GM12865 (cell line): ENCODE measurements around the gene FZD2.

ENCODE experiments used
- DNase-seq: peaks from one replicate; pipeline ENCODE4 v3.0.0; 2010; ENCODE audit warnings: low read depth
- H3K4me3 ChIP-seq: 2 replicates; pipeline ENCODE4 v1.5.1; 2011; ENCODE audit warnings: mild to moderate bottlenecking, low read depth, low read length, control low read depth
- CTCF ChIP-seq: IDR thresholded peaks from 2 replicates; pipeline ENCODE4 v1.5.1; 2011; ENCODE audit warnings: low read length, control low read depth, low read depth, inconsistent platforms; ENCODE audit not compliant: insufficient read depth; ENCODE audit errors: missing control alignments

FZD2 gene

GRCh38 chr17:44547625-44548267 is 9.5 kb upstream of the FZD2 start:
- H3K4me3 ChIP-seq = no peak overlapping the region
- TF ChIP-seq CTCF = no peak

DNA sequence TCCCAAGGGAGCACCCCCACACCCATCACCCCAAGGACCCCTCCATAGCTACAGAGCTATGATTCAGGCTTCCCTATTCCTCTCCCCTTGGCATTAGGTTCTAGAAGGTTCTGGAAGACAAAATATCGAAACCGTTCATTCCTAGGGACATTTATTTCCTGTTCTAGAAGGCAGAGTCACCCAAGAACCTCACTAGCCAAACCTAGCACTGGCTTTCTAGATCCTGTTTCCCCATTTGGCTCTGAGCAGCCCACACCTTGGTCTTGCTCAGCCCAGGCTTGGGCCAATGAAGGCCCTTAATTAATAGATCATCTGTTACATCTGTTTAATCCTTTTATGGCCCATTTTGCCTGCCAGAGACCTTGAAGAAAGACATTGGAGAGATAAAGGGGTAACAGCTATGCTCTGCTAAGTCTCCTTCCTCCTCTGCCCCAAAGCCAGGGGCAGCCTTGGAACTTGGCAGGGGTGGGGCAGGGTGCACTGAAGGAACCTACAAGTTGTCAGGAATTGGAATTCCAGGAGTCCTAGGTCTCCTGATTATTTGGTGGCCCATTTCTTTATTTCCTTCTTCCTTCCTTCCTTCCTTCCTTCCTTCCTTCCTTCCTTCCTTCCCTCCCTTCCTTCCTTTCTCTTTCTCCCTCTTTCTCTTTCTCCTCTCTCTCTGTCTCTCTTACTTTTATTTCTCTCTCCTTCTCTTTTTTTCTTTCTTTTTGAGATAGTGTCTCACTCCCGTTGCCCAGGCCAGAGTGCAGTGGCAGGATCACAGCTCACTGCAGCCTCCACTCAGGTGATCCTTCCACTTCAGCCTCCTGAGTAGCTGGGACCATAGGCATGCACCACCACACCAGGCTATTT is 8.7 kb upstream of the FZD2 start:
- TF ChIP-seq CTCF = no peak
- DNase-seq = no peak
- H3K4me3 ChIP-seq = no peak overlapping the region

More at GRCh38 chr17:44547625-44548267, 9.5 kb upstream of the FZD2 start:
- DNase-seq = no peak

DNA sequence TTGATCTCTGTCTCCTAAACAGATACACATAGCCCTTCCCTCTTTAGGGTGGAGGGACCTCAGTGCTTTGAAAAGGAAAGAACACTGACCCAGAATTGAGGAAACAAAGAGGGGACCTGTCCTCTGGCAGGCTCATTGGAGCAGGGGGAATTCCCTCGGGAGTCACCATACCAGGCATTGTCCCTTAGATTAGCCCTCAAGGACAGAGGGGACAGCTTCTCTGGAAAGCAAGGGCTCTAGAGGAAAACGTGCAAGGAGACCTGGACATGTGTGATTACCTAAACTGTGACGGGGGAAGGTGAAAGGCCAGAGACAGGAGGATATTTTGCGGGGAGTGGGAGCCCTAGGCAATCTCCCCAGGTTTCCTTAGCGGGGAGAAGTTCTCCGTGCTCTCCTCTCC is 7.6 kb upstream of the FZD2 start:
- no peak for DNase-seq
- no peak overlapping the region for H3K4me3 ChIP-seq
- no peak for TF ChIP-seq CTCF

DNA sequence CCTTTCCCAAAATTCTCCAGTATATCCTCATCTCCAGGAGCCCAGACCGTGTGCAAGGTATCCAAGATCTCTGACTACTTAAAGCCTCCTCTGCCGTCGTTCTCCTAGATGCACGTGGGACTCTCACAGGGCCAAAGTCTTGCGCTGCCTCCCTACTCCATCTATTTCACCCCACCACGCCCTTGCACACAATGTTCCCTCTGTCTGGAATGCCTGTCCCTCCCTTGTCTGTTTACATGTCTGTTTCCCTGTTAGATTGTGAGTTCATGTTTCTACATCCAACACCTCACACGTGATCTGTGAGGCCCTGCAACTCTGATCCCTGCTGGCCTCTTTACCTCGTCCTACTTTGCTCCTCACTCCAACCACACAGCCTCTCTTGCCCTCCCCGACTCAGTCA is 4.9 kb upstream of the FZD2 start:
- no peak for DNase-seq
- no peak for TF ChIP-seq CTCF
- no peak overlapping the region for H3K4me3 ChIP-seq

- no peak overlapping the region for H3K4me3 ChIP-seq
- no peak for DNase-seq
- TF ChIP-seq CTCF = no peak
These were observed 2.2 kb upstream of the FZD2 start for GRCh38 chr17:44555099-44555498.

DNA sequence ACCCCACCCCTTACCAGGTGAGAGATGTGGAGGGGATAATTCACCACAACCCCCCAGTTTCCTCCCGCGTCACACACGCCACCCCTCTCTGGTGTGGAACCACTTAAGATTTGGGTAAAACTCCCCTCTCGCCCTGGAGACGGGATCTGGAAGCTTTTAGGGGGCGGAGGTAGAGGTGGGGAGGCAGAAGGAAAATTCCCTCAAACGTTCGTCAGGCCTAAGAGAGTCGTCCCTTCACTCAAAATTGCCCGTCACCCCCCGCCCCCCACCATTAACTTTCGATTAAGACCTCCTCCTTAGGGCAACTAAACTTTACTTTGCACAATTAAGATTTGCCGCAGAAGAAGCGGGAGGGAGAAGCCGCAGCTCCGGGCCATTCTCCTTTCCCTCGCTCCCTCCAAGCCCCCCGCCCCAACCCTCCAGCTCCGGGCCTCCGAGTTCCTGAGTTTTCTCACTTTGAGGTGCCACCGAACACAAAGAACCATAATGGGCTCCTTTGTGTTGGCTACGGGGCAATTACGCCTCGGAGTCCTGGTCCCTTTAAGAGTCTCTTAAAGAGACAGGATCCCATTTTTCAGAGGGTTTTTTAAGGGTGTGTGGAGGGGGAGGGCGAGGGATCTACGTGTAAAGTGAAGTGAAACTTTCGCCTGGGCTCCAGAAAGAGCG is 985 bp upstream of the FZD2 start:
- H3K4me3 ChIP-seq = peak overlapping the region; percentile 72
- peak; percentile 59 for DNase-seq
- no peak for TF ChIP-seq CTCF
